A172 (cell line): ENCODE data around the gene SPTLC2. TPM values are rescaled to one million over a fixed set of nuclear protein-coding genes. Genes with fewer than 3 reads are reported as not detected.

Experiments used
- DNase-seq: peaks from one replicate; pipeline ENCODE4 v3.0.0-alpha.2; 2015; ENCODE audit warnings: low spot score
- total RNA-seq: library from RNA; depleted of rRNA; stranded (reverse); fragments of >200 nt; shearing (Covaris generic); gene quantifications from 2 replicates; pipeline ENCODE4 v1.2.3, GENCODE V29; 2014

Gene SPTLC2
- total RNA-seq, 1 experiment from 2014 or later = 17.6 TPM

DNA sequence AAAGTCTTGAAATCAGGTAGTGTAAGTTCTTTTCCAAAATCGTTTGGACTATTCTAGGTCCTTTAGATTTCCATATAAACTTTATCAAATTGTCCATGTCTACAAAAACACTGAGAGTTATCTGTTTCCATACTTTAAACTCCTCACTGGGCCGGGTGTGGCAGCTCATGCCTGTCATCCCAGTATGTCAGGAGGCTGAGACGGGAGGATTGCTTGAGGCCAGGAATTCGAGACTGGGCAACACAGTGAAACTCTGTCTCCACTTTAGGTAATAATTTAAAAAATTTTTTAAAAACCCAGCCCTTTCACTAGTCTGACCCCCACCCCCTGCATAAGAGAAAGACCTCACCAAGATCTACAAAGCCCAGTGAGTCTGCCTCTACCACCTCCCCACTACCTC is 111.4 kb downstream of the SPTLC2 start:
- no peak for DNase-seq

DNA sequence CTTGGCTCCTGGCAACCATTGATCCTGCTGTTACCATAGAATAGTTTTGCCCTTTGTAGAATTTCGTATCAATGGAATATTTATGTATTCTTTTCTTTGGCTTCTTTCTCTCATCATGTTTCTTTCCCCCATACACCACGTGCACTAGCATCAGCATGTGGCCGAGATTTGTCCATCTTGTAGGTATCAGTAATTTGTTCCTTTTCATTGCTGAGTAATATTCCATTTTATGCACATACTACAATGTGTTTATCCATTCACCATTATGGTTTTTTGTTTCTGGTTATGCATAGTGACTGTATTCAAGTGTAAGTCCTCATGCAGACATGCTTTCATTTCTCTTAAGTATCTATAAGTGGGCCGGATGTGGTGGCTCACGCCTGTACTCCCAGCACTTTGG is 113.3 kb downstream of the SPTLC2 start:
- no peak for DNase-seq

DNA sequence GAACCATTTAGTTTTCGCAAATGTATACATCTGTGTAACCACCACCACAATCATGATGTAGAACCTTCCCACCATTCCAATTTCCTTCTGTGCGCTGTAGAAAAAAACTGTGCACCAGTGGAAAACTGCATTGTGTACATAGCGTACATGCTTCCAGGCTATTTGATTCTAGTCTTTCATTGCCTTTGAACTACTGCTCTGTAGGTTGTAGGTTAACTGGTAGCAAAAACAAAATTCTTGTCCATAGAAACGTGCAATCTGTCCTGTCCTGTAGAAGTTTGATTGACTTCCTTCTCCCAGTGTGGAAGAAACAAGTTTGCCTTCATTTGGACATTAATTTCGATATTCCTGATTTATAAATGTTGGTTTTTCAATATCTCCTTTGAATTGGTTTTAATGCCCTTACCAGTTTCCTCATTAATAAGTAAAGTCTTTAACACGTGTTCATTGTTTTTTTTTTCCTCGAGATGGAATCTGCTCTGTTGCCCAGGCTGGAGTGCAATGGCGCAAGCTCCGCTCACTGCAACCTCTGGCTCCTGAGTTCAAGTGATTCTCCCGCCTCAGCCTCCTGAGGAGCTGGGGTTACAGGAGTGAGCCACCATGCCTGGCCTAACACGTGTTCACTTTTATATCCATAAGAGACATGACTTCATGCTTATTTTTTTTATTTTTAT is 114.2 kb downstream of the SPTLC2 start:
- DNase-seq = no peak

DNA sequence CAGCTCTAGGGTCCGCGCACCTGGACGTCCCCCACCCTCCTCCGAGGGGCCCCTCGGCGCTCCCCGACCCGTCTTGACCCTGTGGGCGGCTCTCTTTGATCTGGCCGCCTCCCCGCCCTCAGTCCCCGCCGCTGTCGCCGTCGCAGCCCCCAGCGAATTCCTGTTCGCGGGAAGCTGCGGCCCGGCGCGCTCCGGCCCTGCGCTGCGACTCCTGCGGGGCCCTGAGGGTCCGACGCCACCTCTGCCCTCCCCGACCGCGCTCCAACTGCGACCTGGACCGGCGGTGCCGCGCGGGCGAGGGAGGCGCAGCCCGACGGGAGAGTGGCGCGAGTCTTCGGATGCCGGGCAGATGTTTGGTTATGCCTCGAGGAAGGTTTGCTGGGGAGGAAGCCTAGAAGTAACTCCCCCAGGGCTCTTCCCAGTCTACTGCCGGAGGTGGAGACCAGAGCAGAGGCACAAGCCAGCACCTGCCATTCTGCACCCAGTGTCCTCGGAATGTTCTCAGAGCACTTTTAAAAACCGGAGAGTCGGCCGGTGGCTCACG is 117.4 kb downstream of the SPTLC2 start:
- DNase-seq = no peak

DNA sequence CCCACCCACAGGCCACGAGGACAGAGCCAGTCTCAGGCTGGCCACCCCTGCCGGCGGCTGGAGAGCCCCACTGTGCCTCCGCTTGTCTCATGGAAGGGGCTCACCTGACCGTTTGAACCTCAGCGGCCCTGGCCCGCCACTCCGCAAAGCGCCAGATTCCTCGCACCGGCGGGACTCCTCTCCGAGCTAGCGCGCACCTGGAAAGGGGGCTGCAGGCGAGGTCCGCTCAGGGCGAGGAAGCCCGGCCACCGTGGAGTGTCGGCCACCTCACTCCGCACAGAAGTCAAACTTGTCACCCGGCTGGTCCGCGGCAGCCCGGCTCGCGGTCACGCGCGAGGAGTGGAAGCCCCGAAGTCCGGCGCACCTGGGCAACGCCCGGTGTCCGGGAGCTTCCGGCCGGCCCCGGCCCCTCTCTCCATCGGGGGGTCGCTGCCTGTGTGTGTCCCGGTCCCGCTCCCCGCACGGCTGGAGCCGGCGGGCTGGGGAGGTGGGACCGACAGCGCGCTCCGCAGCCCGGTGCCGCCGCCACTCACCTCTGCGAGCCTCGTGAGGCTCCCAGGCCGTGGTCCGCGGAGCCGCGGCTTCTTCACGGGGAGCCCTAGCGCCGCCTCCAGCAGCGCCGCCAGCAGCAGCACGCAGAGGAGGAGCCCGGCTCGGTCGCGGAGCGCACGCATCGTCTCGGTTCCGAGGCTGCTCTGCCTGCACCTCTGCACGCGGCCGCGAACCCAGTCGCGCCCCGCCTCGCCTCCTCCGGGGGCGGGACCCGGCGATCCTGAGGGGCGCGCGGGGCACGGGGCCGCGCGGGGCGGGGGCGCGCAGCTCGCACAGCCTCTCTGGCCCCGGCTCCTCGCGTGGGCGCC is 118.1 kb downstream of the SPTLC2 start, which contains the start of gene ISM2:
TSS of gene ISM2 (minus strand) at position 697 of the 860 bp plus-strand sequence. CDS start at position 674, 23 bp downstream.
- DNase-seq = no peak

DNA sequence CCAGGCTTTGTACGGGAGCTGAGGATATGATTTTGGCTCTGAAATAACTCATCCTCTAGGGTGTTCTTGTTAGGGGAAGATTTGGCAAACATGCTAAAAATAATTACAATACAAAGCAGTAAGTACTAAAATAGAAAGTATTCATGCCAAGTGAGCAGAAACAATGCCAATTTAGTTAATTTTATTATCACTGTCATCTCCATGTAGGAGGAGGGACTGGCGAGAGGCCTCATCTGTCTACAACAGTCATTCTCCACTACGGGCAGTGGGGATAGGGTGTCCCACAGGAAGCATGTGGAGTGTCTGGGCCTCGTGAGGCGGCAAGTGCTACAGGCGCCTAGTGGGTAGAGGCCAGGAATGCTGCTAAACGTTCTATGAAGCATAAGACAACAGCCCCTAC is 121.1 kb downstream of the SPTLC2 start:
- DNase-seq = no peak

DNA sequence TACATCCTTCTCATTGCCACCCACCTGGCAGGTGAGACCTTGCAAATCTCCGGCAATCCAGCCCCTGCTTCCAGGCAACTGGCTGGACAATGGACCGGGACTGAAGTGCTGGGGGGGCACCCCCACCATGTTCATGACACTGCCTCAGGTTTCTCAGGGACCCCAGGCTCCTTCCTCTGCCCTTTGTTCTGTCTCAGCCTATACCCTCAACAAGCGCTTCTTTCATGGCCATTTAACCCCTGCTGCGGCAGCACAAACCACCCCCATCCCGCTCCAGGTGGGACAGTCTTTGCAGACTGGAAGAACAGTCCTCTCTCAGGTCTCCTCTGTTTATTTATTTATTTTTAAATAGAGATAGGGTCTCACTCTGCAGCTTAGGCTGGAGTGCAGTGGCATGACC is 125.4 kb downstream of the SPTLC2 start:
- no peak for DNase-seq

DNA sequence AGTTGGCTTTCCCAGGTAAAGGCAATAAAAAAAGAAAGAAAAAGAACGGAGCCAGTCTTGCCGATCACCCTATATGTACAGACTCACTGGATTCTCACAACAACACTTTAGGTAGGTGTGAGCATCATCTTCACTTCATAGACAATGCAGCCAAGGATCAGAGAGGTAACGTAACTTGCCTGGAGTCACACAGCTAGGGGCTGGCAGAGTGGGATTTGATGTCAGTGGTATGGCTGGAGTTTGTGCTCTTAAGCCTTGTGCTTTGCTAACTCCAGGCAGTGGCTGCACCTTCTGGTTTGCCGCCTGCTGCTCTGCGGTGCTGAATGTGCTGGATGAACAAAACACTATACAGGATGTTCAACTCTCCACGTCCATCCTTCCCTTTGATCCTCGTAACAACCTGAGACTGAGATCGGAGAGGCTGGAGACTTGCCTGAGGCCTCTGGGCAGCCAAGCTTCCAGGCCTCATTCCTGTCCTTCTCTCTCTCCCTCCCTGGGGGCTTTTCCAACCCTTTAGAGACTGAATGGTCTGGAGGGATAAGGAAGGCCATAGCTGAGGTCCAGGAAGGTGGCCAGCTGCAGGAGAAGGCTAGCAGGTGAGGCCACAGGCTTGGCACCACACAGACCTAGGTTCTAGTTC is 126.0 kb downstream of the SPTLC2 start:
- no peak for DNase-seq

DNA sequence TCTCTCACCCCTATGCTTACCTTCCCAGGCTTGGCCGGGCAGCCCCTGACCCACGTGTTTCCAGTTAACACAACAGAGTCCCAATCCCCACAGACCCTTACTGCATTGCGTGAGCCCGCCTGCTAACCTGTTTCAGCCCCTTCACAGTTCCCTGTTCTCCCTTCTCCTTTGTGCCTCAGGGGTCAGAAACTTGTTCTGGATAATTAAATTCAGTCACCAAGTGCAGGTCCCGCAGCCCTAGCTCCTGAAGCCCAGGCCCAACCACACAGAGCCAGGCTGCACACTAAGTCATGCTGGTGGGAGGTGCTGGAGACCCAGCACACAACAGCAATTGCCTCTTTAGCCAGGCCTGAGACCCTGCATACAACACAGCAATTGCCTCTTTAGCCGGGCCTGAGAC is 127.4 kb downstream of the SPTLC2 start:
- no peak for DNase-seq

DNA sequence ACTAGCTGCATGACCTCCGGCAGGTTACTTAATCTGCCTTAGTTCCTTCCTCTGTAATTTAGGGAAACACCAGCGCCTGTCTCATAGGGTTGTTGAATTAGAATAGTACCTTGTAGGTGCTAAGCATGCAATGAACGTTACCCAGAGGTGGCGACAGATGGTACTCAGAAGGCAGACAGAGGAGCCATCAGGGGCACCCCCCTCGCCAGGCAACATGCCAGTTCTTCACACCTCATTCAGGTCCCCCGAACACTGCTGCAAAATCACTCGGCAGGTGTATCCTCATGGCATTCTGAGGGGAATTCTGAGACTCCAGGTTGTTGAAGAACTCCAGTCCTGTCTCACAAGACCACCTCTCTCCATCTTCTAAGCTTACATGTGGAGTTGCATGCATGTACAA is 127.9 kb downstream of the SPTLC2 start:
- no peak for DNase-seq

DNA sequence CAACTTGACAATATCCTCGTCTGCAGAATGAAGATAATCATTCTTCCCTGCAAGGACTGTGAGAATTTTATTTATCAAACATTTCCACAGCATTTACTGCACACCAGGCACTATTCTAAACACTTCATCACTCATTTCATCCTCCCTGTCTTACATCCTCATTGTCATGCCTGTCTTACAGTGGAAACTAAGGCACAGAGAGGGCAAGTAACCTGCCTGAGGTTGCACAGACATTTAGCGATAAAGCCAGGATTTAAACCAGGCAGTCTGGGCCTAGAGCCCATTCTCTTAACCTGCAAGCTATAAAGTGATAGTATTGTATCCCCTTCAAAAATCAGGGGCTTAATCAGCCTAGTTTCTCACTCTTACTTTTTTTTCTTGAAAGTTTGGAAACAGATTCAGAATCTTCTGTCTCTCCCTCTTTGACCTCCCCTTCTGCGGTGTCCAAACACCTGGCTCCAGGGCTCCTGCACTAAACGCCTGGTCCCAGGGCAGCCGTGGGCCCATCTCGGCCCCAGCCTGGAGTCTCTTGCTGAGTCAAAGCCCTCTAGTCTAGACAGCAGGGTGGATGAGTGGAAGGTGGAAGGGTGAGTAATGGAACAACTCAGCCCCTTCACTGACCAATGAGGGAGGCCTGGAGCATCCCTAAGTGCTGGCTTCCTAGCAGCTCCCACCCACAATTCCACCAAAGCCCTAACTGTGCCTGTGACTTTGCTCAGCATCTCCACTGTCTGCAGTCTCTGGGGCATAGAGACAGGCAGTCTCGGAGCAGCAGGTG is 130.3 kb downstream of the SPTLC2 start:
- peak; percentile 70 for DNase-seq

DNA sequence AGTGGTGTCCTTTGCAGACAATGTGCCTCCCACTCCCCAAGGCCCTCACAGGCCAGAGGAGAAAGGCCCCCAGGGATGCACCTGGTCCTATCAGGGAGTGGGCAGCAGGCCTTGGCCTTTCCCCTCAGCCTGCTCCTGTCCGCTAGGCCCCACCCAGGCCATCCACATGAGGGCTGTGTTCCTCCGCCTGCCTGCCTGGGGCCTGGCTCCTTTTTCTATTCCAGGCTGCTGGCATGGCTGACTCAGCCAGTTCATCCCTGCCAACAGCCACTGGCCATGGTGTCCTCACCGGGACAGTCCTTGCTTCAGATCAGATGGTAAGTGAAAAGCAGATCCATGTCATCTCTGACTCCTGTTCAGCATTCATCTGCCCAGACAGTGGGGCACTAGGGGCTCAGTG is 131.2 kb downstream of the SPTLC2 start:
- no peak for DNase-seq

DNA sequence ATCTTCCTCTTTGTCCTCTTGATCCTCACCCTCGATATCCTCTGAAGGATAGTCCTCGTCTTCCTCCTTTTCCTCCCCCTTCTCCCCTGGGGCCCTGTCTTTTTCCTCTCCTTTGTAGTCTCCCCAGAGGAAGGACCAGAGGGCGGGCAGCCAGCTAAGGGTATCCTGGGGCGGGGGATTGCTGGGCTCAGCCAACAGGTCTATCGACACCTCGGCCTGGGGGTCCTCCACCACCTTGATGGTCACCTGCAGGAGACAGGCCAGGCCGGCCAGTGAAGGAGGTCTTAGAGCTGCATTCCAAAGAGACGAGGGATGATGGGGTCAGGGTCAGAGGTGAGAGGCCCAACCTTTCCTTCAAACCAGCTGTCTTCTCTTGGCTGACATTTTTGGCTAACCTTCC is 134.0 kb downstream of the SPTLC2 start:
- DNase-seq = no peak

DNA sequence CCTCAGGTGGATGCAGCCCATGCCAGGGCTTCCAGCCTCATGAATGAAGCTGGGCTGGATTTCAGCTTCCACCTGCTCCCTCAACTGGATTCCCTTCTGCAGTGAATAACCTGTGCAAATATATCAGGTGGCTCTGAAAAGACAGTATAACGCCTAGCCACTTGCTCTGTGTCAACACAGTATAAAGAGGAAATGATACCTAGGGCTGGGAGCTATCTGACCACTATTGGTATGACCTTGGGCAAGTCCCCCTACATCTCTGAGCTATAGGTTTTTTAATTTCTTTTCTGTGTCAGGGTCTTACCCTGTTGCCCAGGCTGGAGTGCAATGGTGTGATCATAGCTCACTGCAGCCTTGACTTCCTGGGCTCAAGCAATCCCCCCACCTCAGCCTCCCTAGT is 137.6 kb downstream of the SPTLC2 start:
- DNase-seq = no peak

DNA sequence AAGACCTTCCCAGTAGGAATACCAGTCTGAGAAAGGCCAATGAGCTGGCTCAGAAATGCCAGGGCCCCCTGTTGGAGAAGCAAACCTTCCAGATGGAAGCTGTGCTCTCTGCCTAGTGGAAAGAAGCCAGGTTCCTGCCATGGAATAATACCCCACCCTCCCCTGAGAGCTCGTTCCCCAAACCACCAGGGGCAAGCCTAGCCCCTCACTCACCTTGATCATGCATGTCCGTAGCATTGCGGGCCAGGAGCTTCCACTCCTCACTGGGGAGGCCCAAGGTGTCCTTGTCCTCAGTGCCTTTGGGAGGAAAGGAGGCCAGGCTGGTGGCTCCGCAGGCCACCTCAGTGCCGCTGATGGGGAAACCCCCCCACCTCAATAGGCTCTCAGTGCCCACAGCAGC is 138.4 kb downstream of the SPTLC2 start:
- DNase-seq = no peak

DNA sequence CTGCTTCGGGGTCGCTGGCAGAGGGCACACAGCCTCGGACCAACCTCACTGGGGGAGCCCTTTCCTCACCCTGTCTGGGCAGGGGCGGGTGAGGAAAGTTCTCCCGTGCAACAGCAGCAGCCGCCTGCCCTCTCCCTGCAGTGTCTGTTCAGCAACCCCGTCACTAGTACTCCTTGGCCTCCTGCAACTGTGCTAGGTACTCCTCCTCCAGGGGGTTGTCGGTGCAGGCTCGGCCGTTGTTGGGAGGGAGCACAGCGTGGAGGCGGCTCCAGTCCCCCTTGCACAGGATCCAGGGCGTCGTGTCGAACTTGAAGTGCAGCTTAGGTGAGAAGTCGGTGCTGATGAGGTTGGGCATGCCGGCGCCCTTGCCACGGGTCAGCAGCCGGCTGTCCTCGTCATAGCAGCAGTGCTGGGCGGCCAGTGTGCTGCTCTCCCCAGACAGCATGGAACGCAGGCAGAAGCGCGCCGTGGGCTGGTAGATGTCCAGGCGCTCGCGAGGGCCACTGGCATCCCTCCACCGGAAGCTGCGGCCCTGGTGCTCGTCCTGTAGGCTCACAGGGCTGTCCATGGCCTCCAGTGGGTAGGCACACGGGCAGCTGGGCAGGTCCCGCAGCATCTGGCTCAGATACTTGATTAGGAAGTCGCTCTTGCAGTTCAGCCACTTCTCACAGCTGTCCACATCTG is 140.9 kb downstream of the SPTLC2 start:
- DNase-seq = no peak

DNA sequence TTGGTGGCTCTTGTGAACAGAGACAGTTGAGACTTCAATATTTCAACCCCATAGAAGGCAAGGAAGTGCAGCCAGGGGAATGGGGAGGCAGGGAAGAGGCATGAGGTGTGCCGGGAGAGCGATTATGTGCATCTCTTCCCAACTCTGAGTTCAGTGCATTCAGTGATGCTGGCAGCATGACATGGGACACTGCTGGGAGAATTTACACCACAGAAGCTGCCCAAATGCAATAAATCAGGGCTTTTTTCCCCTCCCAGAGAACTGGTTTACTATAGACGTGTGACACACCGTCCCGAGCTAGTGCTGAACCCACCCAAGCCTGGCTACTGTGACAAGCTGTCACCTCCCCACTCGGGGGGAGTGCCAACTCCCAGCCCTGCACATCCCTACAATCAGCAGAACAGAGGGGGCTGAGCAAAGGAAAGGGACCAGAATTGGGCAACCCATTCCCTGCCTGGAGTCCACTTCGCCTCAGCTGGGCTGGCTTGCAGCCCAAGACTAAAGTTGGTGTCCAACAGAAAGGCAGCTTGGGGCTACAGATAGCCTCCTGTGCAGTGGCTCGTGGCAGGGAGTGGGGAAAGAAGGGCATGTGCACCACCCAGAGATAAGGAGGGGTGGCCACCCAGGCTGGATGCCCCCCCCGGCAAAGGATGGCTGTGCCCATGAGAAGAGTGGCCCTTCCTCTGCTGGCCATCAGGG is 141.8 kb downstream of the SPTLC2 start:
- no peak for DNase-seq

DNA sequence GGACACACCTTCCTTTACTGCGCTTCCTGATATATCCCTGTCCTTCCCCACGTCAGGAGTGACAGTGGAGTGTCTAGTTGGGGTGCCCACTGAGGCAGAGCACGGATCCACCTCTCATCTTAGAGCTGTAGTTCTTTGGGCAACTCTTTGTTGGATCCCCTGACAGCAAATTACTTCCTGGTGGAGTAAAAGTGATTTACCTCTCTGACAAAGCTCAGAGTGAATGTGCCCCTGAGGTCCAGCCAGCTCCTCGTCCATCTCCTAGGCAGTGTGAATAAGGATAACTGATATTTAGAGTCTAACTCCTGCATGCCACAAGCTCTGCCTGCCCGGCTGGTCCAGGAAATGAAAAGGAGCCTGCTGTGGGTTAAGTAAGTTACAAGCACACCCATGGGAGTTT is 142.5 kb downstream of the SPTLC2 start:
- no peak for DNase-seq

DNA sequence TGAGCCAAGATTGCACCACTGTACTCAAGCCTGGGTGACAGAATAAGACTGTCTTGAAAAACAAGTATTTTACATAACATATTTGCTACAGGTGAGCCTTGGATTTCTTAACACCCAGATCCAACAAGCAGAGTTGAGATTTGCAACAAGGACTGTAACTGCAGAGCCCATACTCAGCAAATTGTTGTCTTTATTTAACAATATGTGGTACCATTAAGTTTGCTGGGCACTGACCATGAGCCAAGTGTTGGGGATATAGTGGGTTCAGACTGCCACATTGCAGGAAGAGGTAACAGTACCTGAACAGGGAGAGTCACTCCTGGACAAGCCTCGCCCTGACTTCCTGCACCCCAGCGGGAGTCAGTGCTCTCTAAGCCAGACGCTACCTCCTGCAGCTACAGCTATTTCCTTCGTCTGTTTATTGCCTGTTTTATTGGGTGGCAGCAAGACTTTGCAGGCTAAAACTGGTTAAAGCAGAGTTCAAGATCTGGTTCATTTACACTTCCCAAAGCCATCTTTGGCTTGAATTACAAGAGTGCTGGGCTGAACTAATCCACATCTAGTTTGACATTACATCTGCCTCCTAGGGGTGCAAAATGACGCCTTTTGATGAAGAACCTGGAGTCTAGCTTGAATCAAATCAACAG is 146.1 kb downstream of the SPTLC2 start:
- no peak for DNase-seq

DNA sequence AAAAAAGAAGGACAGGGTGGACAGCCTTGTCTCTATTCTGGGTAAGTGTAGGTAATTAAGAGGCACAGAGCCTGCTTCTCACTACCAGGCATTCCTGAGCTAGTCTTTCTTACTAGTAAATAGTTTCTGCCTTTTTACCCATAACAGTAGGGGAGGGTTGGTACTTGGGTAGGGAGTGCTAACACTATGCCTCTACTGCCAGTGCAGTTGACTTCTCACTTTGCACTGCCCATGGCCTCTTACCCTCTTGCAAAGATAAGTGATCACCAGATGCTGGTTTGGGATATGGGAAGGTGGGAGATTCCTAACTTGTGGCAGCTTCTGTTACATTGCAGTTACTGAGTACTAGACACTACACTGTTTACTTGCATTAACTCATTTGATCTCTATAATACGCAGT is 146.9 kb downstream of the SPTLC2 start:
- DNase-seq = no peak
